Measurements from ENCODE around the gene KLHL9.

Gene KLHL9

DNA sequence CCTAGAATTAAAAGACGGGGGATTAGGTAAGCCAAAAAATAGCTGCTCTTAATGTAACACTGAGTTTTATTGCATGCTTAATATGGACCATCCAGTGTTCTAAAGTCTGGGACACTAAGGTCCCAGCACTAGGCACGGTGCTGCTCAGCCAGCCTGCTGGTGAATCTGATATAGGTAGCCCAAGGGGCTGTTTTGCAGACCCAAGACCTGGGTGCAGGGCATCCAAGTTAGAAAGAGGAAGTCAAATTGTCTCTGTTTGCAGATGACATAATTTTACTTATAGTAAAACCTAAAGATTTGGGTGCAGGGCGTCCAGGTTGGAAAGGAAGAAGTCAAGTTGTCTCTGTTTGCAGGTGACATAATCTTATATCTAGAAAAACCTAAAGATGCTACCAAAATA, 47.9 kb downstream of the KLHL9 start:
- ATAC-seq = no peak
- no peaks in the 10 kb centered on the region for H3K4me1 Mint-ChIP-seq
- H3K4me3 Mint-ChIP-seq = no peak overlapping the region
- H3K27me3 Mint-ChIP-seq = peaks cover 27% of the 10 kb centered on the region
- H3K9me3 Mint-ChIP-seq = peaks cover 0 to 6% of the 10 kb centered on the region in 2 donors
- H3K27ac Mint-ChIP-seq = no peak overlapping the region
- DNase-seq = no peak

- Mint-ChIP-seq H3K4me1 (no peaks in the 10 kb centered on the region), H3K27me3 (peaks cover 28% of the 10 kb centered on the region), H3K27ac (no peak overlapping the region), H3K9me3 (peaks cover 0 to 6% of the 10 kb centered on the region in 2 donors), H3K4me3 (no peak overlapping the region)
- DNase-seq (no peak), ATAC-seq (no peak)
These were observed 48.5 kb downstream of the KLHL9 start for GRCh38 chr9:21286659-21287058.

GRCh38 chr9:21286099-21286498, 49.1 kb downstream of the KLHL9 start:
- peaks cover 0 to 6% of the 10 kb centered on the region in 2 donors for H3K9me3 Mint-ChIP-seq
- DNase-seq (no peak), ATAC-seq (no peak)
- H3K27me3 Mint-ChIP-seq = peaks cover 34% of the 10 kb centered on the region
- no peak overlapping the region for H3K27ac Mint-ChIP-seq
- H3K4me3 Mint-ChIP-seq = no peak overlapping the region
- no peaks in the 10 kb centered on the region for H3K4me1 Mint-ChIP-seq

- Mint-ChIP-seq H3K27ac (no peak overlapping the region), H3K9me3 (peaks cover 0 to 2% of the 10 kb centered on the region in 2 donors), H3K27me3 (peaks cover 37% of the 10 kb centered on the region), H3K4me3 (no peak overlapping the region), H3K4me1 (no peaks in the 10 kb centered on the region)
- DNase-seq (no peak), ATAC-seq (no peak)
These were observed 53.9 kb downstream of the KLHL9 start for GRCh38 chr9:21281275-21281674.
